Large intestine (tissue), 12 donors: ENCODE measurements around the gene CABP4. TPM values are rescaled to one million over a fixed set of nuclear protein-coding genes. Genes with fewer than 3 reads are reported as not detected.

Source experiments
- DNase-seq, 2 donors: peaks; one replicate each; pipeline versions ENCODE4 v3.0.0 to v3.0.0-alpha.2; 2013
- H3K27ac ChIP-seq: one replicate; pipeline ENCODE4 v1.5.1; 2013; ENCODE audit warnings: low read length
- H3K27me3 ChIP-seq: 2 replicates; pipeline ENCODE4 v1.6.1; 2013; ENCODE audit warnings: low read length; ENCODE audit not compliant: control insufficient read depth, insufficient read depth
- H3K36me3 ChIP-seq: 2 replicates; pipeline ENCODE4 v1.6.1; 2013; ENCODE audit warnings: low read length; ENCODE audit not compliant: control insufficient read depth, insufficient read depth
- H3K4me1 ChIP-seq: one replicate; pipeline ENCODE4 v1.6.1; 2013; ENCODE audit warnings: low read length; ENCODE audit not compliant: control insufficient read depth, insufficient read depth
- H3K4me3 ChIP-seq: one replicate; pipeline ENCODE4 v1.5.1; 2013; ENCODE audit warnings: low read length
- H3K9me3 ChIP-seq: one replicate; pipeline ENCODE4 v1.6.1; 2013; ENCODE audit warnings: mild to moderate bottlenecking, low read depth, low read length, moderate library complexity; ENCODE audit not compliant: control insufficient read depth
- WGBS: methylation state at CpG from one replicate; pipeline ENCODE4 v1.1.5; 2013; ENCODE audit warnings: low lambda C conversion rate; ENCODE audit not compliant: insufficient coverage; 5-methylcytosine and 5-hydroxymethylcytosine counted together
- long read RNA-seq, 11 donors: transcript quantifications; one replicate each; lab custom pipeline, GENCODE V29; 2026
- polyA plus RNA-seq: library from polyadenylated mRNA; unstranded; fragments of 120-200 nt; gene quantifications from one replicate; pipeline ENCODE4 v1.2.1, GENCODE V29; 2013

Gene CABP4
- polyA plus RNA-seq: 0.90 TPM
- long read RNA-seq, donor 1: 0 reads
- long read RNA-seq, donor 2: 0 reads
- long read RNA-seq, donor 3: 0 reads
- long read RNA-seq, donor 4: 0 reads
- long read RNA-seq, donor 5: 0 reads
- long read RNA-seq, donor 6: 0 reads
- long read RNA-seq, donor 7: 0 reads
- long read RNA-seq, donor 8: 0 reads
- long read RNA-seq, donor 9: 0 reads
- long read RNA-seq, donor 10: 0 reads
- long read RNA-seq, donor 11: 0 reads

- H3K27ac ChIP-seq: no peak within 1 kb of the TSS
- DNase-seq: no peak
- H3K4me1 ChIP-seq: no peaks in the 10 kb centered on the region
- H3K4me3 ChIP-seq: no peak within 1 kb of the TSS
- WGBS: no CpG with 5 or more reads among the region's 3 CpGs
- H3K9me3 ChIP-seq: no peaks in the 10 kb centered on the region
- H3K36me3 ChIP-seq: no peaks in the 10 kb centered on the region
- no peaks in the 10 kb centered on the region for H3K27me3 ChIP-seq
These were observed at the start of gene CABP4 for GRCh38 chr11:67455054-67455453. TSS of gene CABP4 (plus strand) at chr11:67455354. CDS start at chr11:67455424, 70 bp downstream.

GRCh38 chr11:67405688-67406339, 49.3 kb upstream of the CABP4 start:
- Histone ChIP-seq H3K36me3 (no peaks in the 10 kb centered on the region), H3K4me3 (no peak overlapping the region), H3K27me3 (peaks cover 17% of the 10 kb centered on the region), H3K27ac (no peak overlapping the region), H3K4me1 (peaks cover 21% of the 10 kb centered on the region), H3K9me3 (no peaks in the 10 kb centered on the region)
- no peak for DNase-seq
- WGBS: no CpG with 5 or more reads among the region's 9 CpGs

GRCh38 chr11:67406420-67406968, 48.7 kb upstream of the CABP4 start:
- peaks cover 22% of the 10 kb centered on the region for H3K27me3 ChIP-seq
- DNase-seq: no peak
- no peak overlapping the region for H3K4me3 ChIP-seq
- peaks cover 20% of the 10 kb centered on the region for H3K4me1 ChIP-seq
- WGBS: no CpG with 5 or more reads among the region's 18 CpGs
- H3K9me3 ChIP-seq: no peaks in the 10 kb centered on the region
- H3K36me3 ChIP-seq: no peaks in the 10 kb centered on the region
- H3K27ac ChIP-seq: no peak overlapping the region

DNA sequence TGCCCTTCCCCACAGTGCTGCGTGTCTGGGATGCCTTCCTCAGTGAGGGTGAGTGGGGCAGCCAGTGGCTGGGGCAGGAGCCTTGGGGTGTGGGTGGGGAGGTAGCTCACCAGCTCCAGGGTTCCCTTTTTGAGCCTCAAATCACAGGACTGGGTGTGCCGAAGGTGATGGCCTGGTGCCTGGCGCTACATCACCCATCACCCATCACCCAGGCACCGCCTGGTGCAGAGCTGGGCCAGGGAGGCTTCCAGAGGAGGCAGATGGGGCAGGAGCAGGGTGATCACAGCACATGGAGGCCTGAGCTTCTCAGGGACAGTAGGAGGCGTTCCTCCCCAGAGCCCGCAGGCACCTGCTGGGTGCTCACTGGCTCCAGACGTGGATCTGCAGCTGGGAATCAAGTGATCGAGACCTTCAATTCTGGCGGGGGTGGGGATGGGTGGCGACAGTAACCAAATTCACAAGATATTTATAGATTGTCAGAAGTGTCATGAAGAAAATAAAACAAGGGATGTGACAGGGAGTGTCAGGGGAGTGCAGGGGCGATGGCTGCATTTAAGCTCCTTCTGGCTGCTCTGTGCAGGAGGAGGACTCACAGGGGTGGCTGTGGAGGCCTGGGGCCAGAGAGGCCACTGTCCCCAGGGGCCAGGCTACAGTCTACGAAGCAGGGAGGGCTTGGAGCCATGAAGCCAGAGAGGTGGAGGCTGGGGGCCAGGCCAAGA, 48.0 kb upstream of the CABP4 start:
- Histone ChIP-seq H3K36me3 (no peaks in the 10 kb centered on the region), H3K27ac (no peak overlapping the region), H3K4me3 (no peak overlapping the region), H3K4me1 (peaks cover 18% of the 10 kb centered on the region), H3K9me3 (no peaks in the 10 kb centered on the region), H3K27me3 (peaks cover 23% of the 10 kb centered on the region)
- DNase-seq: no peak
- WGBS: no CpG with 5 or more reads among the region's 12 CpGs

- peaks cover 25% of the 10 kb centered on the region for H3K27me3 ChIP-seq
- H3K4me1 ChIP-seq: peaks cover 14% of the 10 kb centered on the region
- no peaks in the 10 kb centered on the region for H3K36me3 ChIP-seq
- H3K9me3 ChIP-seq: no peaks in the 10 kb centered on the region
- DNase-seq: no peak
- H3K27ac ChIP-seq: no peak overlapping the region
- WGBS: no CpG with 5 or more reads among the region's 12 CpGs
- no peak overlapping the region for H3K4me3 ChIP-seq
These were observed 47.4 kb upstream of the CABP4 start for GRCh38 chr11:67407688-67408163.

GRCh38 chr11:67408437-67409200, 46.5 kb upstream of the CABP4 start:
- 100% methylated on average over 1 of the region's 18 CpGs for WGBS

DNA sequence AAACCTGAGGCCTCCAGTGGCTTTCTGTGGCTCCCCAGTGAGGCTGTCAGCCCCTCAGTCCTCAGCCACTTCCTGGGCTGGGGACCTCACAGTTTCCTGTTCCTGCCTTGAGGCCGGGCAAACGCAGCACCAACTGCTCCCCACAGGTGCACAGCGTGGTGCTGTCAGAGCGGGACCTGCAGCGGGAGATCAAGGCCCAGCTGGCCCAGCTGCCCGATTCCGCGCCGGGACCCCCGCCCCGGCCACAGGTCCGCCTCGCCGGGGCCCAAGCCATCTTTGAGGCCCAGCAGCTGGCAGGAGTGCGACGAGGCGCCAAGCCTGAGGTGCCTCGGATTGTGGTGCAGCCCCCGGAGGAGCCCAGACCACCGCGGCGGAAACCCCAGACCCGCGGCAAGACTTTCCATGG, 45.9 kb upstream of the CABP4 start:
- no CpG with 5 or more reads among the region's 24 CpGs for WGBS

More at GRCh38 chr11:67408437-67409200, 46.5 kb upstream of the CABP4 start:
- H3K27me3 ChIP-seq: peaks cover 25% of the 10 kb centered on the region
- no peak overlapping the region for H3K4me3 ChIP-seq
- DNase-seq: no peak
- no peak overlapping the region for H3K27ac ChIP-seq
- H3K36me3 ChIP-seq: no peaks in the 10 kb centered on the region
- no peaks in the 10 kb centered on the region for H3K9me3 ChIP-seq
- peaks cover 9% of the 10 kb centered on the region for H3K4me1 ChIP-seq

GRCh38 chr11:67409781-67410368, 45.3 kb upstream of the CABP4 start:
- peak in 1 of 2 donors; percentile 50 for DNase-seq
- Histone ChIP-seq H3K27ac (no peak overlapping the region), H3K4me3 (no peak overlapping the region), H3K4me1 (peaks cover 8% of the 10 kb centered on the region), H3K27me3 (peaks cover 29% of the 10 kb centered on the region), H3K36me3 (no peaks in the 10 kb centered on the region), H3K9me3 (no peaks in the 10 kb centered on the region)
- WGBS: no CpG with 5 or more reads among the region's 13 CpGs

More for the DNA sequence above, 45.9 kb upstream of the CABP4 start:
- peaks cover 8% of the 10 kb centered on the region for H3K4me1 ChIP-seq
- no peaks in the 10 kb centered on the region for H3K36me3 ChIP-seq
- no peaks in the 10 kb centered on the region for H3K9me3 ChIP-seq
- no peak overlapping the region for H3K27ac ChIP-seq
- H3K4me3 ChIP-seq: no peak overlapping the region
- H3K27me3 ChIP-seq: peaks cover 25% of the 10 kb centered on the region
- DNase-seq: no peak

GRCh38 chr11:67410369-67410831, 44.8 kb upstream of the CABP4 start:
- H3K36me3 ChIP-seq: no peaks in the 10 kb centered on the region
- H3K4me1 ChIP-seq: peaks cover 8% of the 10 kb centered on the region
- no peak overlapping the region for H3K27ac ChIP-seq
- no peaks in the 10 kb centered on the region for H3K9me3 ChIP-seq
- no peak overlapping the region for H3K4me3 ChIP-seq
- peaks cover 34% of the 10 kb centered on the region for H3K27me3 ChIP-seq
- WGBS: no CpG with 5 or more reads among the region's 15 CpGs
- no peak for DNase-seq
